GM10248 (cell line): Measurements from ENCODE around the gene ENO4.

Experiments used
- CTCF ChIA-PET: fragments of 300-600 bp; sonication (Branson Sonifier 250); formaldehyde crosslinking; extraction: SDS; loops from one replicate; lab custom pipeline; 2021; ENCODE audit warnings: antibody characterized with exemption; lab: Yijun Ruan, JAX
- POLR2A ChIA-PET: fragments of 350-650 bp; sonication (Branson Sonifier 250); formaldehyde crosslinking; extraction: SDS; loops from one replicate; lab custom pipeline; 2020; ENCODE audit warnings: antibody characterized with exemption; lab: Yijun Ruan, JAX
- DNase-seq: peaks from one replicate; pipeline ENCODE4 v3.0.0; 2012; ENCODE audit errors: extremely low spot score
- CTCF ChIP-seq: IDR thresholded peaks from 2 replicates; pipeline ENCODE4 v1.5.1; 2012; ENCODE audit warnings: mild to moderate bottlenecking, low read depth; ENCODE audit errors: extremely low read depth, missing control alignments, control extremely low read depth

ENO4 gene

GRCh38 chr10:116857156-116857555 is 7.9 kb downstream of the ENO4 start:
- POLR2A ChIA-PET, result no interaction called here

GRCh38 chr10:116861796-116862195 is 12.5 kb downstream of the ENO4 start:
- DNase-seq, result no peak
- ChIA-PET POLR2A (no interaction called here), CTCF (no interaction called here)

More at GRCh38 chr10:116857156-116857555, 7.9 kb downstream of the ENO4 start:
- CTCF ChIA-PET, result interaction anchor here (1.0 kb wide), 1 partner anchor 69 kb away, joined by 3 read pairs; no protein-coding TSS in a partner anchor
- TF ChIP-seq CTCF, result no peak
- DNase-seq, result no peak

GRCh38 chr10:116864436-116864835 is 15.1 kb downstream of the ENO4 start:
- ChIA-PET POLR2A (no interaction called here), CTCF (no interaction called here)
- DNase-seq, result no peak
- no peak for TF ChIP-seq CTCF

More at GRCh38 chr10:116861796-116862195, 12.5 kb downstream of the ENO4 start:
- TF ChIP-seq CTCF, result no peak

GRCh38 chr10:116866066-116866465 is 16.8 kb downstream of the ENO4 start:
- POLR2A ChIA-PET, result no interaction called here
- TF ChIP-seq CTCF, result no peak

GRCh38 chr10:116866987-116867595 is 17.8 kb downstream of the ENO4 start:
- DNase-seq, result no peak
- POLR2A ChIA-PET, result no interaction called here
- no peak for TF ChIP-seq CTCF
- CTCF ChIA-PET, result no interaction called here

More at GRCh38 chr10:116866066-116866465, 16.8 kb downstream of the ENO4 start:
- CTCF ChIA-PET, result no interaction called here
- no peak for DNase-seq

GRCh38 chr10:116868198-116868676 is 18.9 kb downstream of the ENO4 start:
- POLR2A ChIA-PET, result no interaction called here
- CTCF ChIA-PET, result no interaction called here
- TF ChIP-seq CTCF, result no peak
- DNase-seq, result no peak
